ENCODE measurements around the gene IP6K1.
"Not testable (repeated sequence)": the region's sequence is repeated elsewhere in the genome, so short reads cannot be mapped to it uniquely, and the experiment has no call there.

IP6K1 gene

DNA sequence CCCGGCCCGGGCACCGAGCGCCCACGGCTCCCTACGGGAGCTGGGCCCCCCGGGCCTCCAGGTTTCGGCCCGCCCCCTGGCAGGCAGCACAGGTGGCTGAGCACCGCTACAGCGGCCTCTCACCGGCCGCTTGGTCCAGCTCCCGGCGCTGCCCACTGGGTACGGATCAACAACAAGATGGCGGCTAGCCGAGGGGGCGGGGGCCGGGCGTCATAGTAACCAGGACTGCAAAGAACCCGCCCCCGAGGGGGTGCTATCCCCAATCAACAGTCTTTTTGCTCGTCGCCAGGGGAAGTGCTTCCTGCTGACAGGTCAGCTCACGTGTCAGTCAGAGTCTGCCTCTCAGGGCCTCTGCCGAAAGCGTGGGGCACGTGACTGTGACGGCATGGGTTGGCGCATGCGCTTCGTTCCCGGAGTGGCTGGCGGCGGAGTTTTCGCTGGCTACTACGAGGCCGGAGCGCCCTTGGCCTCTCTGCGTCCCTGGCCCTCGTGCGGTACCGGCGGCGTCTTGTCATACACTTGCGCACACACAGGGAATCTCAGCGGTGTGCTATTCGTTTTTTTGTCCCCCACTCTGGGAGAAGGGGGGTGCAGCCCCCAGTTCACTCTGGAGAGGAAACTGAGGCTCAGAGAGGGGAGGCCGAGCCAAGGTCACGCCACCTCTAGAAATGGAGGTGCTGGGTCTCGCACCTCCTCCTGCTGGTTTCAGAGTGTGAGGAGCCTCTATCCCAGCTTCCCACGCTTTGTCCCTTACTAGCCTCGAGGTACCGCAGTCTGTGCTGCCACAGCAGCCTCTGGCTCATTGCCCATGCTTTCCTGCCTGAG lies at the start of gene IP6K1:
TSS of gene IP6K1 (minus strand) at position 186 of the 825 bp plus-strand sequence. CDS start 38,502 bp downstream, outside the sequence.
- peak; percentile 100 for DNase-seq

DNA sequence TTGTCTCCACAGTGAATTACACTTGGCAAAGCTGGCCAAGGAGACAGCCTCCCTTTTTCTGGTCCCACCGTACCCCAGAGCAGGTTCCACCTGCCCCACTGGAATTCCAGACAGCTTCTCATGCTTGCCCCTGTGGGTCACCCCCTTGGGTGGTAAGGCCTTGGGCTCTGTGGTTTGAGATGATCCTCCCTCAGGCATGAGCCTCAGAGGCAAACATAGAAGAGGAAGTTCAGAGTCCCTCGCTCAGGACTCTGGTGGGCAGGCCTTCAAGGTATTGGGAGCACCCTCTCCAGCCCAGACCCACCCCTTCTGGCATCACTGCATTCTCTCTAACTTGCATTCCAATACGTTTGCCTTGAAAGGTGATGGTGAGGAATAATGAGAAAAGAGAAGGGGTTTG lies 45.0 kb upstream of the IP6K1 start:
- no peak for DNase-seq

DNA sequence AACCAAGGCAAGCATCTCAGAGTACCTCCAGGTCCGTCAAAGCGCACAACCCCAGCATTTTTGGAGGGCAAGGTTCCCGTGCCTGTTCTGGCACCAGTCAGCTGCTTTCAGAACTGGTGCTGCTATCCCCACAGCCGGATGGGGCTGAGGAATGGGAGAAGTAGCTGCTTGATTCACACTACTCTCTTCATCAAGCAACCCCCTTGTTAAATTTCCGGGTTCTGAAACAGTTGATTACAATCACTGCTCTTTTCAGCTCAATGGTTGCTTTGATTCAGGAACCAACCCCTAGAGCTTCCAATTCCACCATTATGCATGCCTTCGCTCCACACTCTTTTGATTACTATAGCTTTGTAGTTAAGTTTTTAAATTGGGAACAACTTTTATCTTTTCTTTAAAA lies 39.7 kb upstream of the IP6K1 start:
- no peak for DNase-seq

DNA sequence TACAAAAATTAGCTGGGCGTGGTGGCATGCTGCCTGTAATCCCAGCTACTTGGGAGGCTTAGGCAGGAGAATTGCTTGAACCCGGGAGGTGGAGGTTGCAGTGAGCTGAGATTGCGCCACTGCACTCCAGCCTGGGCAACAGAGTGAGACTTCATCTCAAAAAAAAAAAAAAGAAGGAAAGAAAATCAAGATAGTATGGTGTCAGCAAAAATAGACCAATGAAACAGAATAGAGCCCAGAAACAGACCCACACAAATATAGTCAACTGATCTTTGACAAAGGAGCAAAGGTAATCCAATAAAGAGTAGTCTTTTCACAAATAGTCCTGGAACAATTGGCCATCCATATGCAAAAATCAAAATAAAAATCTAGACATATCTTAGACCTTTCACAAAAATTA lies 36.8 kb upstream of the IP6K1 start:
- DNase-seq: not testable (repeated sequence)

DNA sequence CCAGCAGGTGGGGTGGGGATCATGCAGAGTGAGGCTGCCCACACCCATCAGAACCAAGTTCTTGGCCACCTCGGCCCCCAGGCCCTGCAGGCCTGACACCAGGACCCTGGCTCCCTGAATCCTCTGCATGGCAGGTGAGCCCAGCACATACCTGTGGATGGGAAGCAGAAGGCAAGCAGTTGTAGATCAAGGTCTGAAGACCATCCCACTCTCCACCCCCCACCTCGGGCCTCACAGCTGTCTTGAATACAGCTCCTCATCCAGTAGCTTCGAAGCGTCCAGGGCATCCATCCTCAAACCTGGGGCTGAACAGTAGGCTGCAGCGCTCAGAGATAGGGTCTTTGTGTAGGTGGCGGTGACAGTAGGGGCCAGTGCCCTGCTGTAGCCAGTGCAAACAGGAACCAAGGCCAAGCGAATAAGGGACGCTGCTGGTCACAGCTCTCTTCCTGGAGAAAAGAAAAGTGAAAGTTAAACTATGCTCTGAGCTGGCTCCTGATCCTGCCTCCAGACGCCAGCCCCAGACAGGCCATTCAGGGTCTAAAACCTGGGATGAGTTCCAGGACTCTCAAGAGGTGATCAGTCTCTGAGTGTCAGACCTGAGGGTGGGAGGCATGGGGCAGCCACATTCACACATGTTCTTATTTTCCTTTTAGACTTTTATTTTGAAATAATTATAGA lies 27.3 kb upstream of the IP6K1 start, which contains the start of gene UBA7:
TSS of gene UBA7 (minus strand) at position 457 of the 678 bp plus-strand sequence. CDS start at position 291, 166 bp downstream.
- DNase-seq: peak; percentile 41

DNA sequence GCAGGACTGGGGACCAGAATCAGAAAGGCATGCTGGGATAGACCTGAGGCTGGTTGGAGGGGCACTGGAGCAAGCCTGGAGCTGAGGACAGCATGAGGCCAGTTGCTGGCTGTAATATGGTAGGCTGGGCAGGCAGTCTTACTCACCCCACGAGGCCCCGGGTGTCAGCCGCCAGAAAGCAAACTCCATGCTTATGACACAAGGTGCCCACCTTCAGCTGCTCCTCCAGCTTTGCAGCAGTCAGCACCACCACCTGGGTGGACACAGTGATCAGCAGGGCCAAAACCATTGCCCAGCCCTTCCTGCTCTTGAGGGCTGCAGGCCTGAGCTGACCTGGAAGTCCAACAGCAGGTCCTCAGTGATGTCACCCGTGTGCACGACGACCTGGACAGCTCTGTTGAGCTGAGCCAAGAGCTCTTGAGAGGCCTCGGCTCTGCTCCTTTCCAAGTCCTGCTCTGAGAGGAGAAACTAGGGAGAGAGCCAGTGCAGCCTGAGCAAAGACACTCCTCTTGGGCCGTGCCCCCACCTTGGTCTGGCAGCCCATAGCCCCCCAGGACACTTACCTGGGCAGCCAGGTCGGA lies 26.7 kb upstream of the IP6K1 start:
- DNase-seq: no peak

DNA sequence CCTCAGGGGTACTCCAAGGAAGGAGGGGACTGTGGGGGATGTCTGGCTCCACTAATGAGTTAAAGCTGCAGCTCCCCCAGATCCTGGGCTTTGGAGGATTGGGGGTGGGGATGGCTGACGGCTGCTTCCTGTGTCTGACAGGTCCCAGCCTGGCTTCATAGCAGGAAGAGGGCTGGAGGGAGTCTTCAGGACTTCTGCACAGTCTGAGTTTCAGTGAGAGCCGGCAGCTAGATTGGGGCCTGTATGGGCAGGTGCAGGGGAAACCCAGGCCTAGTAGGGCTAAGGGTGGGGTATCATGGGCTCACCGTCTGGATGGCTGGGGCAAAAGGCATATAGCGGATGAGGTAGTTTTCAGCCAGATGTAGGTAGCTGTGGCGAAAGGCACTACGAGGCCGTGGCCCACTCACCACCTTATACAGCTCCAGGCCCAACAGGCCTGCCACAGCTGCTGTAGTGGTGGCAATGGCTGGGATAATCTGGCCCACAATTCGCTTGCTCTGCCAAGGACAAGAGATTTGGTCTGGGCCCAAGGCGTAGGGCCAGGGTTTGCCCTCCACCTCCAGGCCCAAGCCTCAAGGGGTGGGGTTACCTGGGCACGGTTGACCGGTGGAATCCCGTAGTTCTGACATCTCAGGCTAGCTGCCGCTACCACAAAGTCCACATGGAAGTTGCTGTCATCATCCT lies 21.2 kb upstream of the IP6K1 start:
- no peak for DNase-seq

DNA sequence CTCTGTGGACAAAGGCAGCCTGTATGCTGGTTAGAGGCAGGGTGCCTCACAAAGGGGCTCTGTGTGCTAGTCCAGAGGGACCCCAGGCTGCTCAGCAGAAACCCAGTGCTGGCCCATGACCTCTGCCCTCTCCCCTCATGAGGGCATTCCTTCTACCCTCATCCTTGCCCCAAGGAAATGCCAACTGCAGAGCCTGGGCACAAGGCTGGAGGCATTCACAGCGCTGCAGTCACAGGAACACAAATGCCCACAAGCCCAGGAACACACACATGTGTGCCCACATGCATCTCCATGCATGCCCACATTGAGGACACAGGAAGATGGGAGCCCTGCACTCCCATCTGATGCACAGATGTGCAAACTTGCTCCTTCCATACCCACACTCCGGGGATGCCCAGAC lies 20.5 kb upstream of the IP6K1 start:
- no peak for DNase-seq

DNA sequence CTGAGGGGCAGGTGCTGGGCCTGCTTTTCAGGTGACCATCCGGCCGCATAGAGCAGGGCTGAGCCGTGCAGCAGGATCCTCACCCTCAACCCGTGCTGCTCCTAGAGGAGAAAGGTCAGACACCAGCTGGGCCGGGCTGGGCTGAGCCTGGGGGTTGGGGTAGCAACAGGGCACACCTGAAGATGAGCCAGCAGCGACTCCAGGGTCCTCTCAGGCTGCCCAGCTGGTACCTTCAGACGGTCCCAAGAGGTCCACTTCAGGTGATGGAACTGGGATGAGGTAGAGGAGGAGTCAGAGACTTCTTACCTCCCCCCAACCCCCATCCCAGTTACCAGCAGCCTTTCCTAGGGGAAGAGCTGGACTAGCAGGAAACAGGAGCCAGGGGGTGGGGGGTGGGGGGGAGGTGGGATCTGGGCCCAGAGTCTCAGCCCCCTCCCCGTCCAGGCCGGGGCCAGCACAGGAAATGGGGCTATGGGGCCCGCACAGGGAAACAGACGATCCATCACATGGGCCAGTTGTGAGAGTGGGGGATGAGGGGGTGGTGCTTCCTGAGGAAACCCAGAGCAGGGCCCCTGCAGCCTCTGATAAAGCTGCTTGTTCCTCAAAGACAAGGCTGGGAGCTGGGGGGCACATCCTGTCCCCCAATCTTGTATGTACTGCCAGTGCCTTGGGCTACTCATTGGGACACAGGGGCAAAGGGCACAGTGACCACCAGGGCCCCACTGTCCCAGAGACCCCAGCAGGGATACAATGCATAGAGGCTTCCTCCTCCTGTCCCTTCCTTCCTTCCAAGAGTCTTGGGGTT lies 19.8 kb upstream of the IP6K1 start:
- DNase-seq: peak; percentile 44

DNA sequence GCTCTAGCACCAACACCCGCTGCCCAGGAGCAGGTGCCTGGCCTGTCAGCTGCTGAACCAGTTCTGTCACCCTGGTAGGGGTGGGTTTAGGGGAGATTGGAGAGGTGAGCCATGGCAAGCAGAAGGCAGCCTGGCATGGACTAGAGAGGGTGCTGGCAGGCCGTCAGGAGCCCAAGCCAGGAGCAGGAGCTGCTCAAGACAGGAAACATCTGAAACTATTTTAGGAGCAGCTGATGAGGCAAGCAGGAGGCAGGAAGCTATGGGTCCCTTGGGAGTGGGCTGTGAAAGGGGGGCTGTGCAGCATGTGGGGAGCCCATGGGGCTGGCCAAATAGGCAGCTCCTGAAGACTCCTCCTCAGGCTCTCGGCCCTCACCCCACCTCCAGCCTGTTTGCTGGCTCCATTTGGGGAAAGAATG lies 19.0 kb upstream of the IP6K1 start:
- no peak for DNase-seq

DNA sequence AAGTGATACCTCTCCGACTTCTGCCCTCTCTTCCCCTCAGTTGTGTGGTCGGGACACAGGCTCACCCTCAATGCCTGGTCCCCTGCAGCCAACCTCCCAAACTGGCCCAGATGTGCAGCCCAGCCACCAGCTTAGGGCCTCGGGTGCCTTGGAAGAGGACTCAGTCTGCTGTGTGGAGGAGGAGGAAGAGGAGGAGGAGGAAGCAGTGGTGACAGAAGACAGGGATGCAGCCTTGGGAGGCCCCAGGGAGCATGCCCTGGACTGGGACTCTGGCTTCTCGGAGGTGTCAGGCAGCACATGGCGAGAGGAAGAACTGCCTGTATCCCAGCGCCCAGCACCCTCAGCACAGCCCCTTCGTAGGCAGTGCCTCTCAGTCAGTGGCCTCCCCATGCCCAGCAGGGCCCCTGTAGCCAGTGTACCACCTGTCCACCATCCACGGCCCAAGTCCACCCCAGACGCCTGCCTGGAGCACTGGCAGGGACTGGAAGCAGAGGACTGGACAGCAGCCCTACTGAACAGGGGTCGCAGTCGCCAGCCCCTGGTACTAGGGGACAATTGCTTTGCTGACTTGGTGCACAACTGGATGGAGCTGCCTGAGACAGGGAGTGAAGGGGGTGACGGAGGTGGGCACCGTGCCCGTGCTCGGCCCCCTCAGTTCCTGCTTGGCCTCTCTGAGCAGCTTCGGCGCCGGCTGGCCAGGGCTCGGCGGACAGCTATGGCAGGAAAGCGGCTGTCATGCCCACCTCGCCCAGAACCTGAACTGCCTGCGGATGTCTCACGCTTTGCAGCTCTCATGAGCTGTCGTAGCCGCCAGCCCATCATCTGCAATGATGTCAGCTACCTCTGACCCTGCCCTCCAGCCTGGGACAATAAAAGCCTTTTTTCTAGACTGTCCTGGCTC lies 18.0 kb upstream of the IP6K1 start:
- no peak for DNase-seq

DNA sequence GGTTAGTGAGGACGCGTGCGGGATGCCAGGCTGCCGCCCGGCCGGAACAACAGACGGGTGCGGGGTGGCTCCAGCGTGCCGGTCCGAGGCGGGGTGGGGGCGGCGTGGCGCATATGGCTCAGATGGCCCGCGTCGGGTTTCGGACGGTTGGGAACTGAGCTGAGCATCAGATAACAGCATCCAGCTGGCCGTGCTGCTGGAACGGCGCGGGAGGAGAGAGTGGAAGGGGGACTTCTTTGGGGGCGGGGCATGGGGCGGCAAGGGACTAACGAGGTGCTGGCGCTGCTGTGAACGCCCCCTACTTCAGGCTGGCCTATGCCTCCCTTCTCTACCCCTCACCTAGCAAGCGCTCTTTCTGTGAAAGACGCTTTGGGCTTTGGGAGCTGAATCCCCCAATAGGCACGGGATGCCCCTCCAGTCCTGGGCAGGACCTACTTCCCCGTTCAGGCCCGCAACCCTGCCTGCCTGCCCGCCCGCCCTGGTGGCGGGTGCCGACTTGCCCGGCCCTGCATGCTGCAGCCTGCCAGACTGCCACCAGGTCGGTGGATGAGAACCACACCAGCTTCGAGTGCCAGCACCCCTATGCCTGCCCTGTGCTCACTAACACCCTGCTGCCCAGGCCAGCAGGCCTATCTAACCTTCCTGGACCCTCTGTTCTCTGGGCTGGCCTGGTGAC lies 17.3 kb upstream of the IP6K1 start:
- peak; percentile 58 for DNase-seq

DNA sequence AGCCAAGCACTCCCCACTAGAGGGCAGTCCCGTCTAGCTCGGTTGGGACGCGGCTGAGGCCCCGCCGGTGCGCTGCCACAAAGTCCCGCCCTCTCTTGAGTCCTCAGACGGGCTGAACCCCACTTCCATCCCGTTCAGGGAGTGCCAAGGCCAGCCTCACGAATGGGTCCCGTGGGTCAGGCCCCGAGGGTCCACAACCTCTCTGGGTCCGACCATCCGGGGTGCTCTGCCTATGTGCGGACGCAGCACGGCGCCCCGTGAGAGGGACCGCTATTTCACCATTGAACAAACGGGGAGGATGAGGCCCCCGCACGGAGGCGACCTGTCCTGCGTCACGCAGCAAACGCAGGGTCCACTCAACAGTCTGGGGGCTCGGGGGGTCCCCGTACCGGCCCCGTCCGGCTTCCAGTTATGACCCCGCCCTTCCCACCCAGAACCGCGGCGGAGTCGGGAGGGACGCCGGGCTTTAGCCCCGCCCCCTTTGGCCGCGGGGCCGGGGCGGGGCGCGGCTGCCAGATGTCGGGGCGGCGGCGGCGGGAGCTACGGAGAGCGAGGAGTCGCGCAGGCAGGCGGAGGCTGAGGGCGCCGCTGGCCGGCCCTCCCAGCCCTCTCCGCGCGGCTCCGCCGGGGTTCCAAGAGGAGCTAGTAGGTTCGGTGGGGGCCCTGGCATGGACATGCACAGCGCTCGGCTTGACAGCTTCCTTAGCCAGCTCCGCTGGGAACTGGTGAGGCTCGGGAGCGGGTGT lies 16.6 kb upstream of the IP6K1 start, which contains the start of gene INKA1:
TSS of gene INKA1 (plus strand) at position 543 of the 746 bp plus-strand sequence. CDS start at position 675, 132 bp downstream.
- DNase-seq: peak; percentile 92

DNA sequence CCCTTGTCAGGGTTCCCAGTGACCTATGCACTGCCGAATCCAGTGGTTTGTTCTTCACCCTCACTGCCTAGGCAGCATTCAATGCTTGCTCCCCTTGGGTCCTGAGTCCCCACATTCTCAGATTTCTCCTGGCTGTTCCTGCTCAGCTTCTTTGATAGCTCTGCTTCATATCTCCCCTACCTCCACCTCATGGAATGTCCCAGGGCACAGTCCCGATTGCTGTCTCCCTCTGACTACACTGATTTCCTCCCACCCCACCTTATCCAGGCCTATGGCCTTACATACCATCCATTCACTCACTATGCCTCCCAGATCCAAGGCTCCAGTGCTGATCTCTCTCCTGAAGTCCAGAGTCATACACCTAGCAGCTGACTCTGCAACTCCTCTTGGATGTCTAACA lies 14.8 kb upstream of the IP6K1 start:
- no peak for DNase-seq

DNA sequence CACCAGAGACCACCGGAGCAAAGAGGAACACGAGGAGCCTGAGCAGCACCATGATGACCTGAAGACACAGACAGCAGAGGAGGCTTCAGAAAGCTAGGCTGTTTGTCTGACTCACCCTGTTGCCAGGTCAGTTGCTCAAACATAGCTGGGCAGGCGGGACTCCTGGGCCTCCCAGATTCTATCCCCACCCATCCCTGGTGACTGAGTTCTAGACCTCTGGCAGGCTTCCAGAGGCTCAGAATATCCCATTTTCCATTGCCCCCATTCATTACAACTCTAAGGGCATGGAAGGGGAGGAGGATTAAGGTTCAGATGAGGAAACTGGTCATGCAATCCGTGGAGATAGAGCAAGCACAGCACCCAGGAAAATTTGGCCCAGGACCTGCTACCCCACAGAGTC lies 13.4 kb upstream of the IP6K1 start, which contains the start of gene CDHR4:
TSS of gene CDHR4 (minus strand) at position 113 of the 400 bp plus-strand sequence. CDS start at position 52, 61 bp downstream.
- DNase-seq: no peak

DNA sequence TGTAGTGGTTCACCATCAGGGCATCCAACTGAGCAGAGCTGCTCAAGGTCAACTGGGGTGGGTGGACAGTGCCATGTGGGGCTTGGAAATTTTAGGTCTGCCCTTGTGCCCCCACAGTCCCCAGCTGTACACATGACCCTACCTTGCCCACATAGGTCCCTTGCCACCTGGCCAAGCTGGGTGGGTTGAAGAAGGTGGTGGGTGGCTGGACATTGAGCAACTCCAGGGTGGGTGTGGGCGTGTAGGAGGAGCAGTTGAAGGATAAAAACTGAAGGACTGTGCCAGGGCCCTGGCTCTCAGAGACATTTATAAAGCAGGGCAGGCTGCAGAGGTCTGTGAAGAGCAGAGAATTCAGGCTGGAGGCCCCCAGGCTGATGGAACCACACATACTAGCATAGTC lies 12.8 kb upstream of the IP6K1 start:
- DNase-seq: no peak

DNA sequence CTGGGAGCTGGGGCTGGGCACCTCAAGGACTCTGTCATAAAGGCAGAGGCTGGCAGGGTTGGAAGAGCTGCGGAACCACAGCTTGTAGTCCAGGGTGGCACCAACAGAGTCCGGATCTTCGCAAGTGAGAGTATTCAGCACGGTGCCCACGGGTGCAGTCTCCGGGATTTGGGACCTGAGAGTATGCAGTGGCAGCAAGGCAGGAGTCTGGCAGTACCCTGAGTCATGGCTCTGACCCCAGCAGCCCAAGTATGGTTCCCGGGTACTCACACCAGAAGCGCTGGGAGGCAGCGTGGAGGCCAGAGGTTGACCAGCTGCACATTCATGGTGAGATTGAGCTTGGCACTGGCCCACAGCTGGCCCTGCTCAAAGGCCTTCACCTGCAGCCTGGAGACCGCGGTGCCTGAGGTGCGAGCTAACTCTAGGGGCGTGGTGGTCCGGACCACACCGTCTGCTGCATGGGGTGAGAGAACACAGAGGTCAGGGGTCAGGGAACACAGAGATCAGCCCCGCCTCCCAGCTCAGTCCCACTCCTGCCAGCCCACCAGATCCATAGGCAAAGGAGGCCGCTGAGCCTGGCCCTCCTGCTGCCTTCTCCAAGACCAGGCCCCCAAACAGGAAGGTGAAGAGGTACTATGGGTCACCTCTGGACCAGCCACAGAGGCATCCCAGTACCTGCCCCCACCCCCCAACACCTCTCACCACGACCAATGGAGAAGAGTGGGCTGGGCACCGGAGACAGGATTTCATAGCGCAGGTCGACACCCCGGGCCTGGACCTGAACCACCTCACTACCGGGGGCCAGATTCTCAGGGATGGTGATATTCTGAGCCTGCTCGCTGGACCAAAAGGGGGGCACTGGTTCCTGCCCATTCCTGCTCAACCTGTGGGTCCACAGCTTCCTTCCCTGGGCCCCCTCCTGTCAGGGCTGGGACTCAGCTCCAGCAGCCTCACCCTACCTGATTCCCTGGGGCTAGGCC lies 8.9 kb upstream of the IP6K1 start:
- no peak for DNase-seq

DNA sequence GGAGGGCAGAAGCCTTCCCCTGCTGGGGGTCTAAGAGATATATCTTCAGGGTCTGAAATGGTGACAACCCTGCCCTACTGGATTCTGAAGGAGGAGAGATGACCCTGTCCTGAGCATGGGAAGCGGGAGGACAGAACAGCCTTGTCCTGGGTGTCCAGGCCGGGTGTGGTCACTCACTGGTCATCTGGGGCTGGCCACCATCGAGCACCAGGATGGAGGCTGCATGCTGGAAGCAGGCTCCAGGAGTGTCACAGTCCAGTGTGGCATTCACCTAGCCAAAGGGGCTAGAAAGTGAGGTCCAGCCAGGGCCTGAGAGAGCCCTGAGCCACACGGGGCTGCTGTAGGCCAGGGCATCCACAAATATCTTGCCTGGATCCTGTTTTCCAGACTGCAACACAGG lies 8.1 kb upstream of the IP6K1 start:
- DNase-seq: no peak

Data from activated CD4-positive, alpha-beta T cell treated with anti-CD3 and anti-CD28 coated beads for 48 hours (primary cell).